ENCODE measurements around the gene MED17.

Gene MED17

GRCh38 chr11:93849201-93849600 lies 65.1 kb downstream of the MED17 start:
- no peak for DNase-seq (ENCODE audit: low read depth)
- no peak for TF ChIP-seq CTCF (conservative IDR thresholded peaks at IDR 0.05; ENCODE audit: low read depth, low read length)
- H3K4me3 ChIP-seq (ENCODE audit: low read length) = no peak overlapping the region

- peak; percentile 15 for TF ChIP-seq CTCF (conservative IDR thresholded peaks at IDR 0.05; ENCODE audit: low read depth, low read length)
- no peak for DNase-seq (ENCODE audit: low read depth)
- H3K4me3 ChIP-seq (ENCODE audit: low read length) = peak overlapping the region; percentile 34
Measured at GRCh38 chr11:93849751-93850593, 65.9 kb downstream of the MED17 start.

- TF ChIP-seq CTCF (conservative IDR thresholded peaks at IDR 0.05; ENCODE audit: low read depth, low read length) = no peak
- no peak for DNase-seq (ENCODE audit: low read depth)
- H3K4me3 ChIP-seq (ENCODE audit: low read length) = peak within 1 kb of the TSS; percentile 34
Measured at GRCh38 chr11:93850594-93851018, 66.5 kb downstream of the MED17 start, which contains the start of gene VSTM5. VSTM5 (minus strand) TSS chr11:93850618; CDS start chr11:93850502, 116 bp downstream.

- no peak overlapping the region for H3K4me3 ChIP-seq (ENCODE audit: low read length)
- DNase-seq (ENCODE audit: low read depth) = no peak
- TF ChIP-seq CTCF (conservative IDR thresholded peaks at IDR 0.05; ENCODE audit: low read depth, low read length) = no peak
Measured at GRCh38 chr11:93852242-93852641, 68.2 kb downstream of the MED17 start.

- no peak overlapping the region for H3K4me3 ChIP-seq (ENCODE audit: low read length)
- no peak for TF ChIP-seq CTCF (conservative IDR thresholded peaks at IDR 0.05; ENCODE audit: low read depth, low read length)
- DNase-seq (ENCODE audit: low read depth) = no peak
Measured at GRCh38 chr11:93857413-93858120, 73.5 kb downstream of the MED17 start.

- TF ChIP-seq CTCF (conservative IDR thresholded peaks at IDR 0.05; ENCODE audit: low read depth, low read length) = no peak
- DNase-seq (ENCODE audit: low read depth) = no peak
- H3K4me3 ChIP-seq (ENCODE audit: low read length) = no peak overlapping the region
Measured at GRCh38 chr11:93858121-93858775, 74.2 kb downstream of the MED17 start.

All from retinal pigment epithelial cell (primary cell).